ENCODE data around the gene CYB5D1.
A peak's percentile ranks its signal among the peaks of the same experiment; 100 is the strongest.
"Not testable (repeated sequence)": the region's sequence is repeated elsewhere in the genome, so short reads cannot be mapped to it uniquely, and the experiment has no call there.

CYB5D1 gene, protein sequence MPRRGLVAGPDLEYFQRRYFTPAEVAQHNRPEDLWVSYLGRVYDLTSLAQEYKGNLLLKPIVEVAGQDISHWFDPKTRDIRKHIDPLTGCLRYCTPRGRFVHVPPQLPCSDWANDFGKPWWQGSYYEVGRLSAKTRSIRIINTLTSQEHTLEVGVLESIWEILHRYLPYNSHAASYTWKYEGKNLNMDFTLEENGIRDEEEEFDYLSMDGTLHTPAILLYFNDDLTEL

DNA sequence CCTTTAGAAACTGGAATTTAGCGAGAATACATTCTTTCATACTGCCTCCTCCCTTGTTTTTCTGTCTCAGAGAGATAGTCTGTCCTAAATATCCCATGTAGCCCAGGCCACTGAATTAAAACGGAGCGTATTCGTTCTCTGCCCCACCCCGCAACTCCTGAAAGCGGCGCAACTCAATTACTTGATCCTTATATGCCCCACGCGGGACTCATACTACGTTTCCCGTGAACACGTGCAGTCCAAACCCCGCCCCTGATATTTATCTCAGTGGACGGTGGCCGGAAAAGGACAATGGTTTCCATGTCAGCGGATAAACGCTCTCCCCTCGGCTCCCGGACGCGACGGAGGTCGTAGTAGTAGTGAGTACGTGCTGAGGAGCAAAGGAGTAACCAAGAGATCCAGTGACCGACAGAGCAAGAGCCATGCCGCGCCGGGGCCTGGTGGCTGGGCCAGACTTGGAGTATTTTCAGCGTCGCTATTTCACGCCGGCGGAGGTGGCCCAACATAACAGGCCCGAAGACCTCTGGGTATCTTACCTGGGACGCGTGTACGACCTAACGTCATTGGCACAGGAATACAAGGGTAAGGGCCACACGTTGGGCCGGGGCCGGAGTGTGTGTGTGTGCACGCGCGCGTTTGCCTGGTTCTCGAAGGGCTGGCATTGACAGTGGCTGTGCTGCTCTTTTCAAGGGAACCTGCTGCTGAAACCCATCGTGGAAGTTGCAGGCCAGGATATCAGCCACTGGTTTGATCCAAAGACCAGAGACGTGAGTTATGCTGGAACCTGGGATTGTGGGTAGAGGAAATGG lies at the start of gene CYB5D1:
TSS of gene CYB5D1 (plus strand) at position 291 of the 809 bp plus-strand sequence. CDS start at position 423, 132 bp downstream.
- DNase-seq: peak; percentile 92 to 95

GRCh38 chr17:7809086-7809790 lies 48.6 kb upstream of the CYB5D1 start:
- DNase-seq: no peak

DNA sequence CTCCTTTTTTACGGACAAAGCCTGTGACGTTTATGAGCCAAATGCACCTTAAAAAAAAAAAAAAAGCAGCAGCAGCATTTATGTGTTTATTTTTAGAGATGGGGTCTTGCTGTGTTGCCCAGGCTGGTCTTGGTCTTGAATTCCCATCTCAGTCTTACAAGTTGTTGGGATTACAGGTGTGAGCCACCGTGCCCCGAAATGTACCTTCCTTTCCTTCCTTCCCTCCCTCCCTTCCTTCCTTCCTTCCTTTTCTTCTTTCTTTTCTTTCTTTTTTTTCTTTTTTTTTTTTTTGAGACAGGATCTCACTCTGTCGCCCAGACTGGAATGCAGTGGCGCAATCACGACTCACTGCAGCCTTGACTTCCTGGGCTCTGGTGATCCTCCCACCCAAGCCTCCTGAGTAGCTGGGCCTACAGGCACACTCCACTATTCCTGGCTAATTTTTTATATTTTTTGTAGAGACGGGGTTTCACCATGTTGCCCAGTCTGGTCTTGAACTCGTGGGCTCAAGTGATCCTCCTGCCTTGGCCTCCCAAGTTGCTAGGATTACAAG lies 47.9 kb upstream of the CYB5D1 start:
- not testable (repeated sequence) for DNase-seq

DNA sequence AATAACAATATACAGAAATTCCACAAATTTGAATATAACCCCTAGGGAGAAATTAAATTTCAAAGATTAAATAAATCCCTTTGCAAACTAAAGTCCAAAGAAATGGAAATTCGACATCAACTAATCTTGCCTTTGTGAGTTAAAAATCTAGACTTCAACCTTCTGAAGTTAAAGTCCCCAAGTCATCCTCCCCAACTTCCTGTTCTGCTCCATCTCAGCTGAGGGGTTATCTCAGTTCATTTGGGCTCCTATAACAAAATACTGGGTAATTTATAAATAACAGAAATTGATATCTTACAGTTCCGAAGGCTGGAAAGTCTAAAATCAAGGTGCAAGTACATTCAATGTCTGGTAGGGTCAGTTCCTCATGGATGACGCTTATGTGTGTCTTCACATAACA lies 46.6 kb upstream of the CYB5D1 start:
- DNase-seq: no peak

- DNase-seq: no peak
Observed at GRCh38 chr17:7814969-7815368, 42.8 kb upstream of the CYB5D1 start.

DNA sequence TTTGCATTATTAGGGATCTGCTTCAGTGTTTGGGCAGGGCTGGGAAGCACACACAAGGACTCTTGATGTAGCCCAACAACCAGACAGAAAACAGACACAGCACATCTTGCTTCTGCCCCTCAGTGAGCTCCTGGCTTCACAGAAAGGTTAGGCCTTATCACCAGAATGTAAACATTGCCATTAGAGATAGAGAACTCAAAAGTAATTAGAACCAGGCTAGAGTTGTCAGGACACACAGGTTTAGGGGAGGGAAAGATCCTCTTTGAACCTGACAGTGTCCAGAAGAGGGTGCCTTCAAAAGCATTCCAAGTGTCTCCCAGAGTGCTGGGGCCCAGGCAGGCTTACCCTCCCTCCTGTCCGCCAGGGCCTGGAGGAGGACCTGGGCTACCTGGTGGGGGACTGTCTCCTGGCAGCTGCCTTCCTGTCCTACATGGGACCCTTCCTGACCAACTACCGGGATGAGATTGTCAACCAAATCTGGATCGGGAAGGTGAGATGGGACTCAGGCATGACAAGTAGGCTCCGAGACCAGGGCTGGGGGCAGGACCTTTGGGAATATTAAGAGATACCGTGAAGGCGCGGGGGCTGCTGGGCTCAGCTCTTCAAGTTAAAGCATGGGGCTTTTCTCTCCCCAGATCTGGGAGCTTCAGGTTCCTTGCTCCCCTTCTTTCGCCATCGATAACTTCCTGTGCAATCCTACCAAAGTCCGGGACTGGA lies 40.7 kb upstream of the CYB5D1 start:
- no peak for DNase-seq

DNA sequence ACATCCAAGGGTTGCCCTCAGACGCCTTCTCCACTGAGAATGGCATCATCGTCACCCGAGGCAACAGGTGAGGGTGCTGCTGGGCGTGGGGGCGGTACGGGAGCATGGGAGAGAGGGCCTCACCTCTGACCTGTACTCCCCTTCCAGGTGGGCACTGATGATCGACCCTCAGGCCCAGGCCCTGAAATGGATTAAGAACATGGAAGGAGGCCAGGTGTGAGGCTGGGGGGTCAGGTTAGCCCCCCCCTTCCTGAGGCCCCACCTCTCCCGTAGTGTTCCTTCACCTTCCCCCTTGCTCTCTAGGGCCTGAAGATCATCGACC lies 40.2 kb upstream of the CYB5D1 start:
- DNase-seq: no peak

- no peak for DNase-seq
Observed at GRCh38 chr17:7818026-7818425, 39.8 kb upstream of the CYB5D1 start.

- no peak for DNase-seq
Observed at GRCh38 chr17:7818746-7819645, 38.8 kb upstream of the CYB5D1 start.

DNA sequence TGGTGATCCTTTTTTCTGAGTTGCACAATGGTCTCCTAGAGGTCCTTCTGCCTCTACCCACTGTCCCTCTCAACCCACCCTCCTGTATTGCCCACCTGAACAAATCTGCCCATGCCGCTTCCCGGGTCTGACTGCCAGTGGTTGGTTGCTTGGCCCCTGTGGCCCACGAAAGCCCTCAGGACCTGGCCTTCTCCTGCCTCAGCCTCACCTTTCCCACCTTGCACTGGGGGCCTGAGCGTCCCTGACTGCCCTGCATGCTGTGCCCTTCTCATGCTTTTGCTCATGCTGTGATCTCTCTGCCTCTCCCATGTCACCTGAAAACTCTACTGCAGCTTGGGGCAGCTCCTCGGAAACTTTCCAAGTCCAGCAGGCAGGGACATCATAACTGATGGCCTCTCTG lies 37.6 kb upstream of the CYB5D1 start:
- no peak for DNase-seq

- no peak for DNase-seq
Observed at GRCh38 chr17:7822126-7822525, 35.7 kb upstream of the CYB5D1 start.

DNA sequence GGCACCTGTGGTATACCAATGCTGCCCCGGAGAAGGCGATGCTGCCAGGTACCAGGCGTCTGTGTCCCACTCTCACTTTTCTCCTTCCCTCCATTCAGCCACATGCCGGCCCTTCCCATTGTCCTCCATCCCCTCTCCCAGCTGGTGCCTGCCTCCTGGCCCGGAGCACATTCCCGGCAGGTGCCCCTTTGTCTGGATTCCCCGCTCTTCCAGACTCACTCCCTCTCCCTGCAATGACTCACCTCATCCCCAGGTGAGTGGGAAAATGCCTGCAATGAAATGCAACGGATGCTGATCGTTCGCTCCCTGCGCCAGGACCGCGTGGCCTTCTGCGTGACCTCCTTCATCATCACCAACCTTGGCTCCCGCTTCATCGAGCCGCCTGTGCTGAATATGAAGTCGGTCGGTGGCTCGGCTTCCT lies 34.2 kb upstream of the CYB5D1 start:
- no peak for DNase-seq

- DNase-seq: no peak
Observed at GRCh38 chr17:7824021-7824924, 33.5 kb upstream of the CYB5D1 start.

DNA sequence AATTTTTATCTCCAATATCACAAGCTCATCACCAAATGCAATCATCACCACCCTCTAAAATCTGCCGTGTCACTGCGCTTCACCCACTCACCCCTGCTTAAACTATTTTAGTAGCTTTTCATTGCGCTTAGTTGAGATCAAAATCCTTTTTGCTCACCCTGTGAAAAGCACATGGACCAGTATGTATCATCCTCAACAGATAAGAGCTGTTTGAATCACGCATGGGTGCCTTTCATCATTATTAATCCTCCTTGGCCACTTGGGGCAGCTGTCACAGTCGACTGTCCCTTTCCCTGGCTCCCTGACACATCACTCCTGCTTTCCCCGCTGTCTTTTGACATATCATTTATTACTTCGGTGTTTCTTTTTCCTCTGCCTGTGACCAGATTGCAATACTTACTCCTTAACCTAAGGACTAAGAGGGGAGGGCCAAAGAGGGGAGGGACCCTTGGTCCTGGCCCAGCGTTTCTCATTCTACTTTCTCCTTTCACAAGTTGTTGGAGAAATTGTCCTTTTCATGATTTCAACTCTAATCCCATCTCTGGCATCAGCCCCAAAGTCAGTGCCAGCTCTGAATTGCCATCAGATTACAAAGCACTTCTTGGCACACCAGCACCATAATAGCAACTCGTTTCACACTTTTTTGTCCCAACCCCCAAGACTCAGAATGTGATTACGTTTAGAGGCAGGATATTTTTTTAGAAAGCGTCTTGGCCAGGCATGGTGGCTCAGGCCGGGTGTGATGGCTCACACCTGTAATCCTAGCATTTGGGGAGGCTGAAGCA lies 32.4 kb upstream of the CYB5D1 start:
- peak in 1 of 2 experiments; percentile 18 for DNase-seq

- no peak for DNase-seq
Observed at GRCh38 chr17:7830616-7831015, 27.2 kb upstream of the CYB5D1 start.

DNA sequence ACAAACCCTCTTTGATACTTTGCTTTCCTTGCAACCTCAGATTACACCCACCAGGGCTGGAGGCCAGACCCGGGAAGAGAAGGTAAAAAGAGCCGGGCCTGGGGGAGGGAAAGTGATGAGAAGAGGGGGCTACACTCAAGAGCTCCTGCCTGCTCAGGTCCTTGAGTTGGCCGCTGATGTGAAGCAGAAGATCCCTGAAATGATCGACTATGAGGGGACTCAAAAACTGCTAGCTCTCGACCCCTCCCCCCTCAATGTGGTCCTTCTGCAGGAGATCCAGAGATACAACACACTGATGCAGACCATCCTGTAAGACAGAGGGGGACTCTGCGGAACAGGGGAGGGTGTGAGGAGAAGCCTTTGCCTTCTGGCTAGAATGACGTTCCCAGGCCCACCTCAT lies 26.6 kb upstream of the CYB5D1 start:
- no peak for DNase-seq

GRCh38 chr17:7832431-7832830 lies 25.4 kb upstream of the CYB5D1 start:
- DNase-seq: no peak

DNA sequence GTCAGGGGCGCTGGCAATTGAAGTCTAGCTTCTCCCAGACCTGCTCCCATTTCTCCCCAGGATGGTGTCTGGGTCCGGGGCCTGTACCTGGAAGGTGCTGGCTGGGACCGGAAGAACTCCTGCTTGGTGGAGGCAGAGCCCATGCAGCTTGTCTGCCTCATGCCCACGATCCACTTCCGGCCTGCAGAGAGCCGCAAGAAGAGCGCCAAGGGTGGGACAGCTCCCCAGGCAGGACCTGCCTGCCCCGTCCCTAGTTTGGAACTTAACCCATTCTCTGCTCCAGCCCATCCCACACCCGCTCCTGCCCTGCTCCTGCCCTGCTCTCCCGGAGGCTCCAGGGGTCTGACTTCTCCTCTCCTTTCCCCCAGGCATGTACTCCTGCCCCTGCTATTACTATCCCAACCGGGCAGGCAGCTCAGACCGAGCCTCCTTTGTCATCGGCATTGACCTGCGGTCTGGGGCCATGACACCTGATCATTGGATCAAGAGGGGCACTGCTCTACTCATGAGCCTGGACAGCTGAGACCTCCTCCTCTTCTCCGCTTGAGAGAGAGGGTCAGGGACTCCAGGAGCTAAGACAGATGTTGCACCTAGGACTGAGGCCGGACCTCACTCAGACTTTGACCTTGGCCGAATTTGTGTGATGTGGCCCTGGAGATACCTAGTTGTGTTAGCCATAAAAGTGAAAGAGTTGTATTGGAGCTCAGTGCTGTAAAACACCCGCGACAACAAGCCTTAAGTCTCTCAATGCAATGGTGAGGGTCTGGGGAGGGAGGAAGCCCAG lies 24.6 kb upstream of the CYB5D1 start:
- no peak for DNase-seq
